ENCODE results near the gene FAR2. TPM values are rescaled to one million over a fixed set of nuclear protein-coding genes. Genes with fewer than 3 reads are reported as not detected.

Gene FAR2
- total RNA-seq, 1 donor from 2014 or later = 3.9 TPM

DNA sequence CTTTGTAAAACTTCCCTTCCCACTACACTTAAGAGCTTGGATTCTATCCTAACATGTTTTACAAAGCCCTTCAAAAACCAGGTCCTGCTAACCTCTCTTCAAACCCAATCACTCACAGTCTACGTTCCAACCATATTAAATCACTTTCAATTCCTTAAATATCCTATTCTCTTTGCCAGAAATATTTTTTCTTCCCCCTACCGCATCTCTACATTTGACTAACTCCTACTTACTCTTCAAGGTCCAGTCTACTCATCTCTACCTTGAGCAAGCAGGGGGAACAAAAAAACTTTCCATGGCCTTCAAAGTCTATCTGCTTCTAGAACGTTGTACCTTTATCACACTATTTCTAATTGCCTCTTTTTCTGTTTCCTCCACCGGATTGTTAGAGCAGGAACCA lies 225.8 kb downstream of the FAR2 start:
- Mint-ChIP-seq H3K4me1 (ENCODE audit: low read depth, unreplicated experiment) (peaks cover 9% of the 10 kb centered on the region), H3K4me3 (ENCODE audit: unreplicated experiment) (no peak overlapping the region), H3K9me3 (ENCODE audit: unreplicated experiment) (no peaks in the 10 kb centered on the region), H3K27me3 (ENCODE audit: low read depth, unreplicated experiment) (no peaks in the 10 kb centered on the region), H3K36me3 (ENCODE audit: low read depth, unreplicated experiment) (peaks cover 4% of the 10 kb centered on the region), H3K27ac (ENCODE audit: unreplicated experiment) (no peak overlapping the region)
- no peak for TF ChIP-seq EZH2 (IDR thresholded peaks at IDR 0.05; ENCODE audit: insufficient read depth, low read length)
- TF ChIP-seq, protein P1, sequence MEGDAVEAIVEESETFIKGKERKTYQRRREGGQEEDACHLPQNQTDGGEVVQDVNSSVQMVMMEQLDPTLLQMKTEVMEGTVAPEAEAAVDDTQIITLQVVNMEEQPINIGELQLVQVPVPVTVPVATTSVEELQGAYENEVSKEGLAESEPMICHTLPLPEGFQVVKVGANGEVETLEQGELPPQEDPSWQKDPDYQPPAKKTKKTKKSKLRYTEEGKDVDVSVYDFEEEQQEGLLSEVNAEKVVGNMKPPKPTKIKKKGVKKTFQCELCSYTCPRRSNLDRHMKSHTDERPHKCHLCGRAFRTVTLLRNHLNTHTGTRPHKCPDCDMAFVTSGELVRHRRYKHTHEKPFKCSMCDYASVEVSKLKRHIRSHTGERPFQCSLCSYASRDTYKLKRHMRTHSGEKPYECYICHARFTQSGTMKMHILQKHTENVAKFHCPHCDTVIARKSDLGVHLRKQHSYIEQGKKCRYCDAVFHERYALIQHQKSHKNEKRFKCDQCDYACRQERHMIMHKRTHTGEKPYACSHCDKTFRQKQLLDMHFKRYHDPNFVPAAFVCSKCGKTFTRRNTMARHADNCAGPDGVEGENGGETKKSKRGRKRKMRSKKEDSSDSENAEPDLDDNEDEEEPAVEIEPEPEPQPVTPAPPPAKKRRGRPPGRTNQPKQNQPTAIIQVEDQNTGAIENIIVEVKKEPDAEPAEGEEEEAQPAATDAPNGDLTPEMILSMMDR (IDR thresholded peaks at IDR 0.05; ENCODE audit: insufficient read depth, low read depth, low read length) = no peak
- H3K4me1 ChIP-seq (ENCODE audit: insufficient read depth, low read length) = peaks cover 5% of the 10 kb centered on the region
- no peak overlapping the region for H2AFZ ChIP-seq (ENCODE audit: low read depth, low read length)
- H3K27me3 ChIP-seq (ENCODE audit: insufficient read depth, low read length) = no peaks in the 10 kb centered on the region
- no peak overlapping the region for H3K4me2 ChIP-seq (ENCODE audit: low read length)
- DNase-seq (ENCODE audit: low read depth) (no peak), FAIRE-seq (no peak)
- H3K9me3 ChIP-seq (ENCODE audit: insufficient read depth, low read depth, low read length) = no peaks in the 10 kb centered on the region
- H3K79me2 ChIP-seq (ENCODE audit: insufficient read depth, low read length) = peaks cover 82% of the 10 kb centered on the region
- no peak overlapping the region for H3K9ac ChIP-seq (ENCODE audit: low read length)
- H3K4me3 ChIP-seq (ENCODE audit: insufficient read depth, low read depth, low read length) = no peak overlapping the region
- peaks cover 4% of the 10 kb centered on the region for H3K36me3 ChIP-seq (ENCODE audit: insufficient read depth, low read length)
- H3K27ac ChIP-seq (ENCODE audit: low read depth, low read length) = no peak overlapping the region
- H4K20me1 ChIP-seq (ENCODE audit: insufficient read depth, low read length) = peaks cover 29% of the 10 kb centered on the region

DNA sequence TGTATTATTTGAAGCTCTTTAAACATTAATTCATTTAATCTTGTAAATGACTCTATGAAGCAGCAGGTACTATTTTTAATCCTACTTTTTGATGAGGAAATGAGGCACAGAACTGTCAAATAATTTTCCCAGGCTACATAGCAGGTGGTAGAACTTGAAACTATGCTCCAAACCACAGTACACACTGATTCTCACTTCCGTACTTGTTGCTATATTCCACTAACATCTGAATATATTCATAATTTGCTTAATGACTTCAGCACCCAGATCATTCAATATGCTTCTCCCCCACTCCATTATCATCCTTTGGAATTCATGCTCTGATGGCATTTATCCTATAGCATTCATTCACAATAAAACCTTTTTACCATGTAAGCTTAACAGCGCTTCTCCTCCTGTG lies 227.0 kb downstream of the FAR2 start:
- Histone ChIP-seq H3K4me2 (ENCODE audit: low read length) (no peak overlapping the region), H3K9ac (ENCODE audit: low read length) (no peak overlapping the region), H3K9me3 (ENCODE audit: insufficient read depth, low read depth, low read length) (no peaks in the 10 kb centered on the region), H4K20me1 (ENCODE audit: insufficient read depth, low read length) (peaks cover 29% of the 10 kb centered on the region), H3K36me3 (ENCODE audit: insufficient read depth, low read length) (no peaks in the 10 kb centered on the region), H3K27ac (ENCODE audit: low read depth, low read length) (no peak overlapping the region), H3K4me3 (ENCODE audit: insufficient read depth, low read depth, low read length) (no peak overlapping the region), H3K79me2 (ENCODE audit: insufficient read depth, low read length) (peaks cover 92% of the 10 kb centered on the region), H2AFZ (ENCODE audit: low read depth, low read length) (no peak overlapping the region), H3K27me3 (ENCODE audit: insufficient read depth, low read length) (no peaks in the 10 kb centered on the region), H3K4me1 (ENCODE audit: insufficient read depth, low read length) (peaks cover 5% of the 10 kb centered on the region)
- FAIRE-seq = no peak
- TF ChIP-seq, protein P1 (IDR thresholded peaks at IDR 0.05; ENCODE audit: insufficient read depth, low read depth, low read length) = no peak
- no peak for TF ChIP-seq EZH2 (IDR thresholded peaks at IDR 0.05; ENCODE audit: insufficient read depth, low read length)
- peaks cover 4% of the 10 kb centered on the region for H3K36me3 Mint-ChIP-seq (ENCODE audit: low read depth, unreplicated experiment)
- no peaks in the 10 kb centered on the region for H3K9me3 Mint-ChIP-seq (ENCODE audit: unreplicated experiment)
- no peak for DNase-seq (ENCODE audit: low read depth)
- H3K27ac Mint-ChIP-seq (ENCODE audit: unreplicated experiment) = no peak overlapping the region
- no peak overlapping the region for H3K4me3 Mint-ChIP-seq (ENCODE audit: unreplicated experiment)
- H3K27me3 Mint-ChIP-seq (ENCODE audit: low read depth, unreplicated experiment) = no peaks in the 10 kb centered on the region
- peaks cover 9% of the 10 kb centered on the region for H3K4me1 Mint-ChIP-seq (ENCODE audit: low read depth, unreplicated experiment)
